ENCODE measurements around the gene SLC39A11.

Gene SLC39A11

DNA sequence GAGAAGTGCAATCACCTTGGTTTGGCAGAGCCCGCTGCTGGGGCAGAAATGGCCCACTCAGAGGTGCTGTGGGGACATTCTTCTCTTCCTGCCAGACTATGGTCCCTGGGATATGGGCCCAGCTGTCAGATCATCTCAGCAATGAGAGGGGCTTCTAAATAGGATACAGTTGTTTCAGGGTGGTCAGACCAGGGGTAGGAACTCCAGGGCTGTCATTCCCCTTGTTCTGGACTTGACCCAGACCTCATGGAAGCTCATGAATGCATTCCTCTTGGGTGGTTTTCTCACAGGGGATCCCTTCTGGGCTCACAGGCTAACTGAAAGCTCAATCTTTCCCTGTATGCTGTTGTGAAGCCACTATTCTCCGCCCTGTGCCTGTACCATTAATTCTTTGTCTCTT, 347.2 kb downstream of the SLC39A11 start:
- no peaks in the 10 kb centered on the region for H3K4me1 Mint-ChIP-seq (ENCODE audit: low read depth)
- H3K4me3 Mint-ChIP-seq, result no peak overlapping the region
- no peaks in the 10 kb centered on the region for H3K9me3 Mint-ChIP-seq (ENCODE audit: low read depth)
- H3K27me3 Mint-ChIP-seq, result no peaks in the 10 kb centered on the region
- no peak overlapping the region for H3K27ac Mint-ChIP-seq
- peaks cover 2% of the 10 kb centered on the region for H3K36me3 Mint-ChIP-seq

DNA sequence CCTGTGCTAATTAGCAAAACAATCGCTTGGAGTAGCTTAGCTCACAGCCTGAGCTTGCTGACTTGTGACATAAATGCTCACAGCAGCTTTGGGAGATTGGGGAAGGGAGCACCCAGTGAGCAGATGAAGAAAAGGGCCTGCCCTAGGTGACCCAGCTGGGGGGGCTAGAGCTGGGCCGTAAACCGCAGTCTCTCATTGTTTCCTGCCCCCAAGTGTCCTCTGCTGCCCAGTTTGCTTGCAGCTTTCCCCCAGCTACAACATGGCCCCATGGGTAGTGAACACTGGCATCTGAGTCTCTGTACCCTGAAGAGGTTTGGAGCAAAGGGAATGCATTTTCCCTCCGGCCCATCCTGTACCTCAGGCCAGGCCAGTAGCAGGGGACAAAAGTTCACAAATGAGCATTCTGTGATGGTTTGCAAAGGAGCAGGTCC, 349.4 kb downstream of the SLC39A11 start:
- H3K36me3 Mint-ChIP-seq, result peaks cover 3% of the 10 kb centered on the region
- H3K27ac Mint-ChIP-seq, result no peak overlapping the region
- H3K4me1 Mint-ChIP-seq (ENCODE audit: low read depth), result no peaks in the 10 kb centered on the region
- no peaks in the 10 kb centered on the region for H3K27me3 Mint-ChIP-seq
- H3K4me3 Mint-ChIP-seq, result no peak overlapping the region
- H3K9me3 Mint-ChIP-seq (ENCODE audit: low read depth), result no peaks in the 10 kb centered on the region

DNA sequence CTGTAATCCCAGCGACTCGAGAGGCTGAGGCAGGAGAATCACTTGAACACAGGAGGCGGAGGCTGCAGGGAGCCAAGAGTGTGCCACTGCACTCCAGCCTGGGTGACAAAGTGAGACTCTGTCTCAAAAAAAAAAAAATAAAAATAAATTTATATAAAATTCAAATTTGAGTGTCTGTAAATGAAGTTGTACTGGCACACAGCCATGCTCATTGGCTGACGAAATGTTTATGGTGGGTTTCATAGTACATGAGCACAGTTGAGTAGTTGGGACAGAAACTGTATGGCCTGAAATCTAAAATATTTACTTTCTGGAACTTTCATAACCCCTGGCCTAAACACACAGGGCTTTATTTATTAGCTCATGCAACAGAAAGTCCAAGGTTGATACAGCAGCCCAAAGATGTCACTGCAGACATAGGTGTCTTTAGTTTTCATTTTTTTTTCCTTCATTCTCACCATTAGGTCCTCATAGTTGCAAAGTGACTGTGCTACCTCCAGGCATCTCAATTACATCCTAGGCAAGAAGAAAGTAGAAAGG, 355.3 kb downstream of the SLC39A11 start:
- H3K4me1 Mint-ChIP-seq (ENCODE audit: low read depth), result no peaks in the 10 kb centered on the region
- no peak overlapping the region for H3K4me3 Mint-ChIP-seq
- H3K36me3 Mint-ChIP-seq, result peaks cover 6% of the 10 kb centered on the region
- H3K27ac Mint-ChIP-seq, result no peak overlapping the region
- H3K27me3 Mint-ChIP-seq, result no peaks in the 10 kb centered on the region
- no peaks in the 10 kb centered on the region for H3K9me3 Mint-ChIP-seq (ENCODE audit: low read depth)

DNA sequence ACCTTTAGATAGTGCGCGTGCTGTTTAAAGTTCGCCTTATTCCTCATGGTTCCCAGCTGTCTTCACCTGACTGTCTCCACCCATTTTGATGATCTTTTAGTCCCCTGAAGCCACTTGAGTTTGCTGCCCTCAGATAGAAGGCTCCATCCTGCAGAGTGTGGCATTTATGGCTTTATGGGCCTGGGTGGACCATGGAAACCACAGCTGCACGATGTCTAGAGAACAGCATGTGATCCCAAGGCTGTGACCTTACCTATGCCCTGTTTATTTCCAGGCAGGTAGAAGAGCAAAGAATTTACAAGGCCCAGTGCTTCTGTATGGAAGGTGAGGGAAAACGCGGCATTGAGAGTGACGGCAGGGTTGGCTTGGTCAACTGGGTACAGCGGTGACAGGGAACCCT, 356.9 kb downstream of the SLC39A11 start:
- Mint-ChIP-seq H3K27ac (no peak overlapping the region), H3K36me3 (peaks cover 6% of the 10 kb centered on the region), H3K4me3 (no peak overlapping the region), H3K4me1 (ENCODE audit: low read depth) (no peaks in the 10 kb centered on the region), H3K9me3 (ENCODE audit: low read depth) (no peaks in the 10 kb centered on the region), H3K27me3 (no peaks in the 10 kb centered on the region)

DNA sequence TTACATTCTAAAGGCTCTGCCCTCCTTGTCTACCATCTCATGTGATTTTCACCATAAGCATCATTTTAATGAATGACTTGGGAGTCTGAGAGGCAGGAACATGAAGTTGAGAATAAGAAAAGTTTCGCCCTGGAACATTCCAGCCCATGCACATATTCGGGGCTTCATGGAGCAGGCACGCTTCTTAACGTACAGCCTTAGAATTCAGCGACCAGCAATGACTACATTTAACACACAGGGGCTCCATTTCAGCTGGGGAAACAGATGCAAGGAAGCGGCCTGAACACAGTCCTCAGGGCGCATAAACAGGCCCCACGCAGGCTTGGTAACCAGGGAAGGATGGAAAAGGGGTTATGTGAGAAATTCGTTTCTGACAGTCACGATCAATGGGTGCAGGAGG, 357.4 kb downstream of the SLC39A11 start:
- Mint-ChIP-seq H3K27me3 (no peaks in the 10 kb centered on the region), H3K9me3 (ENCODE audit: low read depth) (no peaks in the 10 kb centered on the region), H3K4me1 (ENCODE audit: low read depth) (no peaks in the 10 kb centered on the region), H3K36me3 (peaks cover 6% of the 10 kb centered on the region), H3K27ac (no peak overlapping the region), H3K4me3 (no peak overlapping the region)

DNA sequence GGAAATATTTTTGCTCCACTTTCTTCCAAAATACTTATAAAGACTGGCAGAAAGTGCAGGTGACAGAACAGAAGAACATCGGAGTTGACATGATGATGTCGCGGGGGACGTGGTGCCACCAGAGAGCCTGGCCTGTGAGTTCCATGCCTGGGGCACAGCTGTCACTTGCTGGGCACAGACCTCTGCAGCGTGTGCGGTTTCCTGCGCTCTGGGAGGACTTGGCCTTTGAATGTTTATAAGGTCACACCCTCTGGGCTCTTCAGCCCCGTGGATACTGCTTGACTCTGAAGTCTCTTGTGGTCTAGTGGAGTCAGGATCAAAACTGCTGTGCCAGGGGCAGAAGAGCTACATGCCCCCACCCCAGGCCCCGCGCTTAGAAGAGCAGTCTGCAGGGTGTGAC, 357.9 kb downstream of the SLC39A11 start:
- H3K36me3 Mint-ChIP-seq, result peaks cover 6% of the 10 kb centered on the region
- H3K4me1 Mint-ChIP-seq (ENCODE audit: low read depth), result no peaks in the 10 kb centered on the region
- no peaks in the 10 kb centered on the region for H3K27me3 Mint-ChIP-seq
- no peaks in the 10 kb centered on the region for H3K9me3 Mint-ChIP-seq (ENCODE audit: low read depth)
- H3K27ac Mint-ChIP-seq, result no peak overlapping the region
- no peak overlapping the region for H3K4me3 Mint-ChIP-seq

DNA sequence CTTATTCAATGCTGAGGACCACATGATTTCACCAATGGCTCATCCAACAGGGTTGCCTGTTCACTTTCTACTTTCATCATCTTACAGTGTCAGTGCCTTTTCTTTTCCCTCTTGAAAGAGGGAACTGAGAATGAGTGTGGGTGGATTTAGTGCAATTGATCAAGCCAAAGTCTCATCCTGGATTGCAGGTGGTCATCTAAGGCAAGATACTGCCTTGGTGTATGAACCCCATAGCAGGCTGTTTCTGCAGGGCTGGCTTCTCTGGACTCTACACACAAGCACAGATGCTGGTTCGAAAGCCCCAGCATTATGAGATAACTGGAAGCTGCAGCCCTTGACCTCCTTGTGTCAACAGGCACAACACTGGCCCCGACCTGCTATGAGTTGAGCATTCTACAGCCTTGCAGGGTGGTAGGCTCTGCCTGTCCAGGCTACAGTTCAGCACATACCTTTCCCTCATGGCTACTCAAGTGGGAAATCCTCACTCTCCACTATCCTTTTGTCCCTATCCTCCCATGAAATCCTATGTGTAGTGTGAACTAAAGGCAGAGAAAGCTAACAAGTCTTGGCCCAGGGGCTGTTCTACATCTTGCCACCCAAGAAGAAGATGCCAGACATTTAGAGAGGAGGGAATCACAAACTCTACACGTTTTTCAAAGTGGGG, 358.7 kb downstream of the SLC39A11 start:
- Mint-ChIP-seq H3K27me3 (no peaks in the 10 kb centered on the region), H3K4me3 (no peak overlapping the region), H3K4me1 (ENCODE audit: low read depth) (peaks cover 1% of the 10 kb centered on the region), H3K36me3 (peaks cover 6% of the 10 kb centered on the region), H3K9me3 (ENCODE audit: low read depth) (no peaks in the 10 kb centered on the region), H3K27ac (no peak overlapping the region)

DNA sequence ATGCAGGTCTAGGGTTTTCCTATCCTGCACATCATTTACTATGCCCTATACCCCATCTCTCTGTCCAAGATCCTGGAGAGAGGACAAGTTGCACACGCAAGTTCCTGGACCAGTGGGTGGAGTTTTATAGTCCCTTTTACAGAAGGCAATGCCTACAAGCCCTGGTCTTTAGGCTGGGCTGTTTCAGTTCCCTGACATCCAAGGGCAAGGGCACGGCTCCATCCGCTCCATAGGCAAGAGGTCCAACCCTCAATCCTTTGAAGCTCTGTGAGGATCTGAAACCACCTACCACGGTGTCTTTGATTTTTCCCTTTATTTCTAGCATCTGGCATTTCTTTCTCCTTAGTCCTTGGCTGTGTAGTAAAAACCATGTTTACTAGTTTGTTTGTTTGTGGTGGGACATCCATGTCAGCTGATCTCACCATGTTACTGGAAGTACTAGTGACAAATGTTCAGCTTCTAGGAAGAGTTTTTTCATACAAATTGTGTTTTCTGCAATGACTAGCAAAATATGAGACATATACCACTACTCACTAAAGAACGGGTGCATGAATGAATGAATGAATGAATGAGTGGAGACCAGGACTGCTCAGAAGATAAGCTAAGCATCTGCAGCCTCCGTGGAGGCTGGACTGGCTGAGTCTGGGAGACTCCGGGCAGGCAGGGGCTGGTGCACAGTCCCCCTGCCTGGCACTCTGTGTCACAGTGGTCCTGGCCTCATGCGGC, 359.4 kb downstream of the SLC39A11 start:
- peaks cover 2% of the 10 kb centered on the region for H3K4me1 Mint-ChIP-seq (ENCODE audit: low read depth)
- no peak overlapping the region for H3K27ac Mint-ChIP-seq
- H3K4me3 Mint-ChIP-seq, result no peak overlapping the region
- H3K9me3 Mint-ChIP-seq (ENCODE audit: low read depth), result no peaks in the 10 kb centered on the region
- peaks cover 3% of the 10 kb centered on the region for H3K36me3 Mint-ChIP-seq
- H3K27me3 Mint-ChIP-seq, result no peaks in the 10 kb centered on the region

DNA sequence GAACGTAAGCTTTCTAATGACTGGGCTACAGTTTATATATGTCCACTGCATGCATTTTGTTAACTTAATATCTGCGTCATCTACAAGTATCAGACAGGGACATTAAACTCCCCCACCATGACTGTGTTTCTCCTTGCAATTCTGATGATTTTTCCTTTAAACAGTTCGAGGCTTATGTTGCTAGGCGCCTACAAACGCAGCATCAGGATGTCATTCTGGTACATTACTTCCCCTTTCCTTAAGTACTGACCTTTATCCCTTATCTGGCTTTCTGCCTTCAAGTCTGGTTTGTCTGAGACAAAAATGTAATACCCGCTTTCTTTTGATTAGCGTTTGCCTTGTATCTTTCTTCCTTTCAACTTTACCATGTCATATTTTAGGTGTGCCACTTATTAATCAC, 362.4 kb downstream of the SLC39A11 start:
- Mint-ChIP-seq H3K4me1 (ENCODE audit: low read depth) (peaks cover 30% of the 10 kb centered on the region), H3K4me3 (no peak overlapping the region), H3K9me3 (ENCODE audit: low read depth) (no peaks in the 10 kb centered on the region), H3K36me3 (peaks cover 1% of the 10 kb centered on the region), H3K27me3 (no peaks in the 10 kb centered on the region), H3K27ac (no peak overlapping the region)

DNA sequence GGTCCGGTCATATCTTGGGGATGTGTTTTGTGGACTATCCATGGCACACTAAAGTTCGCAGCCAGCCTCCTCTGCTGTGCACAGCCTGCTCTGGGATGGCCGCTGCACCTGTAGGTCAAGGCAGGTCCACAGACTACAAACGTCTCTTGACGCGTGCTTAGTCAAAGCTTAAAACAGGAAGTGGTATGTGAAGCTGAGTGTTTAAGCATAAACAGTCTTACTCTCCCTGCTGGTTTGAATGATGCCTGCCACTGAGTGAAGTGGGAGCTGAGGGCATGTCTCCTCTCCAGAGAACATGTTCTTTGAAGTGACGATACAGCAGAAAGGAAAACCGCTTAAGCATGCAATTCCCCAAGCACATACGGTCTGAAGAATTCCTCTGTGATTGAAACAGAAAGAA, 365.6 kb downstream of the SLC39A11 start:
- H3K4me3 Mint-ChIP-seq, result peak overlapping the region; percentile 81
- no peaks in the 10 kb centered on the region for H3K27me3 Mint-ChIP-seq
- H3K9me3 Mint-ChIP-seq (ENCODE audit: low read depth), result no peaks in the 10 kb centered on the region
- peak overlapping the region; percentile 87 for H3K27ac Mint-ChIP-seq
- H3K4me1 Mint-ChIP-seq (ENCODE audit: low read depth), result peaks cover 30% of the 10 kb centered on the region
- no peaks in the 10 kb centered on the region for H3K36me3 Mint-ChIP-seq

DNA sequence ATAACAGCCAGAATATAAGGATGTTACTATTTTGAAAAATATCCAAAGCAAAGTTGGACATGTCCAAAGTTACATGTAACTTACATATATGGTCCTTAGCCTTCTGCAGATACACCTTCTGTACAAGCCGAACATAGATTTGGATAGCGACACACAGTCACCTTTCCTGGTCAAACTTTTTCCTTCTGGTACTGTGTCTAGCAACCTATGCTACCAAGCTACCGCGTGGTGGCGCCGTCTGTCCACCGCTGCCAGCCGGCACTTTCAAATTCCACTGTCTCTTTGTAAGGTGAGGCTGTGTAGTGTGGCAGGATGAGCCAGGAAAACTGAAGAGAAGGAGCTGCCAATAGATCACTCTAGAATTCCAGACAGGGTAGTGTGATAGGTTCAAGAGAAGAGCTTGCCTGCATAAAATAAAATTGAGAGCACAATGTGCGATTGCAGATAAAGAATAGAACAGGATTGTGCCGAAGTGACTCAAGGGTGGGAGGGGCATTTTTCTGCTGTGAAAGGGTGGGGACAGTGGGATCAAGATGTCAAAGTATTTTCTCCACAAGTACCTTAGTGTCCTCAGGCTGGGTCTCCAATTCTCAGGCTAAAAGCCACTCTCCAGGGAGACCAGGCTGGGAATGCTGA, 366.9 kb downstream of the SLC39A11 start:
- Mint-ChIP-seq H3K36me3 (no peaks in the 10 kb centered on the region), H3K27me3 (no peaks in the 10 kb centered on the region), H3K4me3 (peak overlapping the region; percentile 27), H3K4me1 (ENCODE audit: low read depth) (peaks cover 34% of the 10 kb centered on the region), H3K27ac (peak overlapping the region; percentile 84), H3K9me3 (ENCODE audit: low read depth) (no peaks in the 10 kb centered on the region)

DNA sequence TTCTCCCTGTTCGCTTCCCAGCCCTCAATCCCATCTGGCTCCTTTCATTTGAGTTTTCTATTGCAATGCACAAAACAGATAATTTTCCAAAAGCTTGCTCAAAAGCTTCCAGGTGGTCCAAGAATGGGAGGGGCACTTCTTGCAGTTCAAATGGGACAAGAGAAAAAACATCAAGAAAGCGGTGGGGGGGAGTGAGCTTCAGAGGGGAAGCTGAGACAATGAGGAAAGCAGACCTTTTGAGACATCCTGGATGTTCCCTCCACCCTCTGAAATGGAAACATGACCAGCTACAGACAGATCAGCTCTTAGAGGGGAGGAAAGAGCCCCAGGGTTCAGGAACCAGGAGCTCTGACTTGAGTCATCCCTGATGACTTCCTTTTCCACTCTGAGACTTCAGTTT, 368.2 kb downstream of the SLC39A11 start:
- Mint-ChIP-seq H3K27me3 (no peaks in the 10 kb centered on the region), H3K4me3 (no peak overlapping the region), H3K36me3 (no peaks in the 10 kb centered on the region), H3K4me1 (ENCODE audit: low read depth) (peaks cover 47% of the 10 kb centered on the region), H3K27ac (no peak overlapping the region), H3K9me3 (ENCODE audit: low read depth) (no peaks in the 10 kb centered on the region)

DNA sequence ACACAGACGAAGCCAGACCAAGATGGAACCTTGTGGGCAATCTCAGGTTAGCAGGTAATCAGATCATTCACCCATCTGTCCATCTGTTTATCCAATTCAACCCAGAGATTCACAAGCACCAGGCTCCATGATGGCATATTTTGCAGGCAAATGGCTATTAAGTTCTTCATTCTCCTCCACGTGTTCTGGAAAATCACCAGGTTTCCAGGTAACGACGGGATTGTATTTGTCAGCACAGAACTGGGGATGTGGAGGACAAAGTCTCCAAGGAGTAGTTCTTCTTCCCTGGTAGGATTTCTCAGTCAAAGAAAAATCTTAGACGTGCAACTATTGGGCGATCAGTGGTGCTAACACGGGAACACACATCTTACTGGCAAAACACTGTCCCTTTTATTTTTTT, 368.8 kb downstream of the SLC39A11 start:
- Mint-ChIP-seq H3K36me3 (no peaks in the 10 kb centered on the region), H3K9me3 (ENCODE audit: low read depth) (no peaks in the 10 kb centered on the region), H3K4me3 (no peak overlapping the region), H3K27me3 (no peaks in the 10 kb centered on the region), H3K27ac (no peak overlapping the region), H3K4me1 (ENCODE audit: low read depth) (peaks cover 49% of the 10 kb centered on the region)

DNA sequence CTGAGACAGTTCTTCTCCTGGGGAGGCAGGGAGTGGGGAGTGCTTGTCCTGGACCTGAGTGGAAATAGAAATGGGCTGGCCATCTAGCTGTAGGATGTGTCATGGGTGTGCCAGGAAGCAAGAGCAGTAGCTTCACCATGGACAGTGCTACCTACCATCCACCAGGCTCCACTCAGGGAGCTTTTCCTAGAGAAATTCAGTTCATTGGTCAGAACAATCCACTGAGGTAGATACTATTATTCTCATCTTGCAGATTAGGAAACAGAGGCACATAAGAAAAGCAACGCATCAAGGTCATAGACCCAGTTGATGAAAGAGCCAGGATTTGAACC, 372.0 kb downstream of the SLC39A11 start:
- Mint-ChIP-seq H3K36me3 (no peaks in the 10 kb centered on the region), H3K9me3 (ENCODE audit: low read depth) (no peaks in the 10 kb centered on the region), H3K4me1 (ENCODE audit: low read depth) (peaks cover 26% of the 10 kb centered on the region), H3K27ac (no peak overlapping the region), H3K27me3 (no peaks in the 10 kb centered on the region), H3K4me3 (no peak overlapping the region)
